ENCODE data around the gene SMAD4.
A peak's percentile ranks its signal among the peaks of the same experiment; 100 is the strongest.
"Not testable (repeated sequence)": the region's sequence is repeated elsewhere in the genome, so short reads cannot be mapped to it uniquely, and the experiment has no call there.

The SMAD4 gene

GRCh38 chr18:51029694-51030536, at the start of gene SMAD4:
TSS of gene SMAD4 (plus strand) at chr18:51030213. CDS start at chr18:51047047, 16,834 bp downstream.
- DNase-seq (ENCODE audit: low read depth, low spot score), result peak; percentile 89

- no peak for DNase-seq (ENCODE audit: low read depth, low spot score)
Observed at GRCh38 chr18:50981381-50981780, 48.6 kb upstream of the SMAD4 start.

DNA sequence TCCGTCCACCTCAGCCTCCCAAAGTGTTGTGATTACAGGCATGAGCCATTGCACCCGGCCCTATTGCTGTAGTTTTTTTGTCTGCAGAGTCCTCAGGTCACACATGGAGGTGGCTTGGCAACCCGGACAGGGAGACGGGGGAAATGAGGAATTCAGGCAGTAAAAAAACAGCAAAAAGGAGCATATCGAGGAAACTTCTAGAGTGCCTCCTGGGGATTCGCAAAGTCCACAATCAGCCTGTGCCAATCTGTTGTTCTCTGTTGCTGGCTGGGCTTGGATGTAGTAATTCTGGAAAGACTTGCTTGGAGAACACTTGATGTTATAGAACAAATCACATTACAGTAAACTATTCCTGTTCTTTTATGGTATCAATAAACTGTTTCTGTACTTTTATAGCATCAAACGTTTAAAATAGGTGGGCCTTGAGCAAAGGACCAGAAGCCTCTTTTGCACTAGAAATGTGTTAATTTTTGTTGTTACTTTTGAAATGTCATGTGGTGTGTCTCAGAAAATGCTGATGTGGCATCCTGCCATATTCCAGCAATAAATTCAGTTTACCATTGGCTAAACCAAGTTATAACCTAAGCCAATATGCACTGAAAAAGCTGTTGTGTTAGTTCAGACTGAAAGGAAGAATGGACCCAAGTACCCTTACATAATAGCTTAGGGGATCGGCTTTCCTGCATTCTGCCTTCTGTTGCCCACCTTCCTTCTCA, 47.8 kb upstream of the SMAD4 start:
- no peak for DNase-seq (ENCODE audit: low read depth, low spot score)

DNA sequence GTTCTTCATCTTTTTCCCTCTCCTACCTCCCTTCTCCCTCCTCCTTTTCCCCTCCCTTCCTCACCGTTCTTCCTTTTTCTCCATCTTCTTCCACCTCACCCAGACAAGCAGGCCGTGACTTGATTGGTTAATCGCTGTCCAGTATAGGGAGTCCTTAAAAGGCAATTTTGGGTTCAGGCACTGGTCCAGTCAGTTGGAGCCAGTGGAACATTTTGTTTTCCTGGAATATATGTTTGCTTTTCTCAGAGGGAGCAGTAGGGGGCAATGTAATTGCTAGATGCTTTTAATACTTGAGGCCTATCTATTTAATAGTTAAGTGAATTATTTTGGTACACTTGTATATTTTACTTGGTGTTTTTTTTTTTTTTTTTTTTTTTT, 47.2 kb upstream of the SMAD4 start:
- DNase-seq (ENCODE audit: low read depth, low spot score), result no peak

GRCh38 chr18:50986360-50987087, 43.5 kb upstream of the SMAD4 start:
- DNase-seq (ENCODE audit: low read depth, low spot score), result no peak

GRCh38 chr18:50987261-50987660, 42.8 kb upstream of the SMAD4 start:
- DNase-seq (ENCODE audit: low read depth, low spot score), result no peak

DNA sequence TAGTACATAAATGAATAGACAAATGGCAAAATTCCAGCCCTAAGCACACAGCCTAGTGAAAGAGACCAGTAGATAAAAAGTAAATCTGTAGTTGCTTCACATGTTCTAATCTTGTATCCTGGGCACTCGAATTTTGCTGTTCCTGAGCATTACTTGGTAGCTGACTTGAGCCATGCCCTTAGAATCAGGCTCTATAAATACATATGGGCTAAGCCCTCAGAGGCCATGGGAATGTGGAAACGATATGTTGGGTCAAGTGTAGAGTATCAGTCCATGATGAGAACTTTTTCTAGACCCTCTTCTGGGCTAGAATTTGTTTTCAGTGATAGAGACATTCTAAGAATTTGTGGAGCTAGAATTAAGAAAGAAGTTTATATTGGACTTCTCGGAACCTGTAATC, 40.3 kb upstream of the SMAD4 start:
- no peak for DNase-seq (ENCODE audit: low read depth, low spot score)

GRCh38 chr18:50992351-50992762, 37.7 kb upstream of the SMAD4 start:
- DNase-seq (ENCODE audit: low read depth, low spot score), result no peak

GRCh38 chr18:50994031-50994430, 36.0 kb upstream of the SMAD4 start:
- no peak for DNase-seq (ENCODE audit: low read depth, low spot score)

GRCh38 chr18:51003174-51003573, 26.8 kb upstream of the SMAD4 start:
- not testable (repeated sequence) for DNase-seq (ENCODE audit: low read depth, low spot score)

DNA sequence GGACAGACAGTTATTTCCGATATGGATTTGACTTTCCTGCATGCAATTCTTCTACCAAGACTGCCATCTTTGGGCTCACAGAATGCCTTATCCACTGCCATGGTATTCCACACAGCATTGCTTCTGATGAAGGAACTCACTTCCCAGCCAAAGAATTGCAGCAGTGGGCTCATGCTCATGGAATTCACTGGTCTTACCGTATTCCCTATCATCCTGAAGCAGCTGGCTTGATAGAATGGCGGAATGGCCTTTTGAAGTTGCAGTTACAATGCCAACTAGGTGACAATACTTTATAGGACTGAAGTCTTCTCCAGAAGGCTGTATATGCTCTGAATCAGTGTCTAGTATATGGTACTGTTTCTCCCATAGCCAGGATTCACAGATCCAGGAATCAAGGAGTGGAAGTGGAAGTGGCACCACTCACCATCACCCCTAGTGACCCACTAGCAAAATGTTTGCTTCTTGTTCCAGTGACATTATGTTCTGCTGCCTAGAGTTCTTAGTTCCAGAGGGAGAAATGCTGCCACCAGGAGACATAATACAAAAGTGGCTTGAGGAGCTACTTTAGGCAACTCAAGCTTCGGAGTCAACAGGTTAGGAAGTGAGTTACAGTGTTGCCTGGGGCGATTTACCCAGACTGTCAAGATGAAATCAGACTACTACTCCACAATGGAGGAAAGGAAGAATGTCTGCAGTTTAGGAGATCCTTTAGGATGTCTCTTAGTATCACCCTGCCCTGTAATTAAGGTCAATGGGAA, 23.8 kb upstream of the SMAD4 start:
- no peak for DNase-seq (ENCODE audit: low read depth, low spot score)

DNA sequence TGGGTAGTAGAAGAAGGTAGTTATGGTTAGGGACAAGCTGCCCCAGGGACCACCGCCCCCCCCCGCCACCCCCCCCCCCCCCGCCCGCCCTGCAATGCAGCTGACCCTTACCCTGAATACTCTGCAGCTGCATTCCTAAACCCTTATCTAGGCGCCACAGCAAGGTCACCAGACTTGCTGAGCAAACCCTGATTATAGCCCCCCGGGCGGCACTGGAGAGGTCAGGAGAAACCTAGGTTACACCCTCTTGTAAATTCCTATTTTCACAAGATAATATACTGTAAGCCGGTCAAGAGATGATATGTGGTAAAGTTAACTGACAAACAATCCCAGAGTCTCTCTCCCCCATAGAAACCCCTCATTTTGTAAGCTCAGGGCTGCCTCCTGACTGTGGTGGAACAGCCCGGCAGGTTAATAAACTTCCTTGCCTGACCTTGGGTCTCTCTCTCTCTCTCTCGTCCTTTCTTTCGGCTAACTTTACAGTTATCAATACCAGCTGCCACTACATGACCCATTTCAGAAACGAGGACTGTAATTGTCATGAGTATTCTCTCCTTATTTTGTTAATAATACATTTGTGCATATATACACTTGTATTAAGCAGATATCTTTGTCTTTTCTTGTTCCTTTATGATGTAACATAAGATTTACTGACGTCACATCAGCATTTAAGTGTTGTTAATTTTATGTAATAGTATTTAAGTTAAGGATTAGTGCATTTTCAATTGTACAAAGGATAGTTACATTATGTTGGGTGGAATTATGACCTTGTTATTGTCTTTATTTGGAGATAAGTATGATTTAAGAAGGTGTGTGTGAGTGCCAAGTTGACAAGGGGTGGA, 22.8 kb upstream of the SMAD4 start:
- no peak for DNase-seq (ENCODE audit: low read depth, low spot score)

GRCh38 chr18:51007790-51008139, 22.2 kb upstream of the SMAD4 start:
- no peak for DNase-seq (ENCODE audit: low read depth, low spot score)

DNA sequence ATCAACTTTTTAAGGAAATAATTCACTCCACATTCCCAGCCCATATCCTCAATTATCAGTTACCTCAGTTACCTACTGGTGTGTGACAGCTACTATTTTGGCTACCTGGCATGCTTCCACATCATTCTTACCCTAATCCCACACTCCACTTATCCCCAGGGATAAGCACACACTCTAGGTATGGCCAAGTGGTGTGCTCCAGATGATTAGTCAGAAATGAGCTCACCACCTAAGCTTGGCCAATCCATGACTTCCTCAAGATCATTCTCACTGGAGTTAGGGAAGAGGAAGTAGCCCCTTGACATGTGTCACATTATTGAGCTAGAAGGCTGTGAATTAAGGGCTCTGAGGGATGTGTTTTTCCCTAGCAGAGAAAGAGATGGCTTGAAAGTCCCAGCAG, 20.9 kb upstream of the SMAD4 start:
- DNase-seq (ENCODE audit: low read depth, low spot score), result no peak

GRCh38 chr18:51010218-51010617, 19.8 kb upstream of the SMAD4 start:
- DNase-seq (ENCODE audit: low read depth, low spot score), result no peak

- no peak for DNase-seq (ENCODE audit: low read depth, low spot score)
Observed at GRCh38 chr18:51011709-51012108, 18.3 kb upstream of the SMAD4 start.

GRCh38 chr18:51012441-51012840, 17.6 kb upstream of the SMAD4 start:
- no peak for DNase-seq (ENCODE audit: low read depth, low spot score)

DNA sequence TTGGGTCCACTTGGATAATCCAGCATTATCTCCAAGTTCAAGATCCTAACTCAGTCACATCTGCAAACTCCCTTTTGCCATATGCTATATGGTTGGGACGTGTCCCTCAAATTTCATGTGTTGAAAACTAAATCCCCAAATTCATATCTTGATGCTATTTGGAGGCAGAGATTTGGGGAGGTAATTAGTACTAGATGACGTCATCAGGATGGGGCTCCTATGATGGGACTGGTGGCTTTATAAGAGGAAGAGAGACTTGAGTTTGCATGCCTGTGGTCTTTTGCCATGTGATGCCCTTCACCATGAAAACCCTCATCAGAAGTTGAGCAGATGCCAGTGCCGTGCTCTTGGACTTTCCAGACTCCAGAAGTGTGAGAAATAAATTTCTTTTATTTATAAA, 16.8 kb upstream of the SMAD4 start:
- no peak for DNase-seq (ENCODE audit: low read depth, low spot score)

DNA sequence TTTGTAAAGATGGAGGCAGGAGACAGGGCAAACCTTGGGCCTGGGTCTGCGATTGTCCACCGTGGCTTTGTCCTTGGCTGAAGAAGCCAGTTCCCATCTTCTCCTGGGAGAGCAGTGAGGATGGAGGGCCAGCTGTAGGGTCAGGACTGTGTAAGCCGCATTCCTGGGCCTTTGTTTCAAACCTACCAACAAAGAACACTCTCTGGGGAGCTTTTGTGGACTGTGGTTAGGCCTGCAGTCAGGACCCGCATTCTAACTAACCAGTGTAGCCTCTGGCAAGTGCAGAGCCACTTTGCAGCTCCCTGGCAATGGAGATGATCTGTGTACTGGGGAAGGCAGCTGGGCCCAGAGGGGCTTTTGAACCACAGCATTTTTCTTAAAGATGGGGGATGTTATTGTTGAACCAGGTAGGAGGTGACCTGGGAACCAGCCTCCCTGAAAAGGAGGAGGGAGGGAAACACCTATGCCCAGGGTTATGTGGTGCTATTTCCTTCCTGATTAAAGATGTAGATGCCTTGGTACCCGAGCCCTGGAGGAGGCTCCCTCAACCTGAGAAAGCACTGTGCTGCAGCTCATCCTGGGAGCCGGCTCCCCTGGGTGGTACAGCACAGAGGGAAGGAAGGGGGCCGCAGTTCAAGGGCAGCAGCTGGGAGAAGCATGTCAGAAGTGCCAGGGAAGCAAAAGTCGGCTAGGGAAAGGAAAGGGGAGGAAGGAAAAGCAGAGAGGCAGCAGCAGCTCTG, 12.7 kb upstream of the SMAD4 start:
- DNase-seq (ENCODE audit: low read depth, low spot score), result no peak

DNA sequence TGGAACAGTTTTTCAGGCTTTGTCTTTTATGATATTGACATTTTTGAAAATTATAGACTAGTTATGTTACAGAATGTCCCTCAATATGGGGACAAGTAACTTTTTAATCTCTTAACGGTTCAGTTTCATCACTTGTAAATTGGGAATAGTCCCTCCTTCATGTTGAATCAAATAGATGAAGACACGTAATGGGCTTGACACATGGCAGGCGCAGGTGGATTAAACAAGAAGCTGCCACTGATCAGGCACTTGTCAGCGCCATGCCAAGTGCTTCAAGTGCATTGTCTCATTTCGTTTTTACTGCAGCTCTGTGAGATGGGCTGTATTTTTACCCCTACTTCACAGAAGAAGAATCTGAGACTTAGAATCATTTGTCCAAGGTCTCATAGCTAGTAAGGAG, 9.5 kb upstream of the SMAD4 start:
- DNase-seq (ENCODE audit: low read depth, low spot score), result no peak

All from smooth muscle cell of the brain vasculature (primary cell).